ENCODE measurements around the gene PDILT.

The PDILT gene

GRCh38 chr16:20332411-20332810 is 72.1 kb downstream of the PDILT start:
- H3K4me3 ChIP-seq (ENCODE audit: low read depth, low read length), result no peak overlapping the region
- DNase-seq, result no peak
- TF ChIP-seq CTCF (IDR thresholded peaks at IDR 0.05; ENCODE audit: low read depth, low read length, missing control alignments), result no peak
- in situ Hi-C loops (cut with HindIII; ENCODE audit: low pct_ligation_motif_present, low sequenced_read_pairs), result no loop called here
- H3K27me3 ChIP-seq (replicated peaks), result no peaks in the 10 kb centered on the region
- no peaks in the 10 kb centered on the region for H3K36me3 ChIP-seq (replicated peaks)
- no peak overlapping the region for H3K27ac ChIP-seq

GRCh38 chr16:20331635-20332034 is 72.9 kb downstream of the PDILT start:
- H3K4me3 ChIP-seq (ENCODE audit: low read depth, low read length), result no peak overlapping the region
- no peak for DNase-seq
- no peak overlapping the region for H3K27ac ChIP-seq
- H3K36me3 ChIP-seq (replicated peaks), result no peaks in the 10 kb centered on the region
- no peak for TF ChIP-seq CTCF (IDR thresholded peaks at IDR 0.05; ENCODE audit: low read depth, low read length, missing control alignments)
- in situ Hi-C loops (cut with HindIII; ENCODE audit: low pct_ligation_motif_present, low sequenced_read_pairs), result no loop called here
- H3K27me3 ChIP-seq (replicated peaks), result no peaks in the 10 kb centered on the region

GRCh38 chr16:20329392-20330138 is 75.0 kb downstream of the PDILT start:
- in situ Hi-C loops (cut with HindIII; ENCODE audit: low pct_ligation_motif_present, low sequenced_read_pairs), result no loop called here

GRCh38 chr16:20327444-20328041 is 77.0 kb downstream of the PDILT start, which contains the start of gene GP2:
Gene GP2 (minus strand): TSS chr16:20327513. CDS start chr16:20326431, 1,082 bp downstream.
- Histone ChIP-seq H3K36me3 (replicated peaks) (no peaks in the 10 kb centered on the region), H3K27me3 (replicated peaks) (no peaks in the 10 kb centered on the region), H3K4me3 (ENCODE audit: low read depth, low read length) (no peak within 1 kb of the TSS), H3K27ac (no peak within 1 kb of the TSS)
- TF ChIP-seq CTCF (IDR thresholded peaks at IDR 0.05; ENCODE audit: low read depth, low read length, missing control alignments), result no peak
- DNase-seq, result no peak
- in situ Hi-C loops (cut with HindIII; ENCODE audit: low pct_ligation_motif_present, low sequenced_read_pairs), result no loop called here

More at GRCh38 chr16:20329392-20330138, 75.0 kb downstream of the PDILT start:
- Histone ChIP-seq H3K27me3 (replicated peaks) (no peaks in the 10 kb centered on the region), H3K36me3 (replicated peaks) (no peaks in the 10 kb centered on the region), H3K4me3 (ENCODE audit: low read depth, low read length) (no peak overlapping the region), H3K27ac (no peak overlapping the region)
- TF ChIP-seq CTCF (IDR thresholded peaks at IDR 0.05; ENCODE audit: low read depth, low read length, missing control alignments), result no peak
- DNase-seq, result no peak

GRCh38 chr16:20326321-20326720 is 78.2 kb downstream of the PDILT start:
- no peak for DNase-seq
- Histone ChIP-seq H3K27me3 (replicated peaks) (no peaks in the 10 kb centered on the region), H3K27ac (no peak overlapping the region), H3K4me3 (ENCODE audit: low read depth, low read length) (no peak overlapping the region), H3K36me3 (replicated peaks) (no peaks in the 10 kb centered on the region)
- TF ChIP-seq CTCF (IDR thresholded peaks at IDR 0.05; ENCODE audit: low read depth, low read length, missing control alignments), result no peak
- in situ Hi-C loops (cut with HindIII; ENCODE audit: low pct_ligation_motif_present, low sequenced_read_pairs), result no loop called here
